ENCODE data around the gene PLD1.

Gene PLD1

DNA sequence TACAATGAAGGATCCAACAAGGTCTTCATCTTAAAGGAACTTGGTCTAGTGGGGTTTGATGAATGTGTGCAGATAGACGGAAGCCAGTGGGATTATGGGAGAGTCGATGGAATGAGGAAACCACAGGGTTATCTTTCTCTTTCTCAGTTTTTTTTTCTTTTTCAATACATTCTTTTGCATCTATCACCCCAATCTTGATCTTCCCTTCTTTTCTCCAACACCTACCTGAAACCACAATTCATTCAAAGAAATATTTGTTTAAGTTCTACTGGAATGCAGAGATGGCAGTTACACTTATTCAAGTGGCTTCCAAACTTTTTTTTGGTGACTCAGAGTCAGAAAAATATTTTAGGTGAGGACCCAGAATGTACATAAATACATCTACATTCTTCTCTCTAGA, 34.6 kb upstream of the PLD1 start:
- DNase-seq = no peak
- Histone ChIP-seq H3K9me3 (no peaks in the 10 kb centered on the region), H3K4me1 (no peaks in the 10 kb centered on the region), H3K36me3 (no peaks in the 10 kb centered on the region), H3K4me3 (ENCODE audit: low read depth, low read length) (no peak overlapping the region), H3K27me3 (no peaks in the 10 kb centered on the region)
- TF ChIP-seq CTCF (IDR thresholded peaks at IDR 0.05; ENCODE audit: low read depth, low read length) = no peak

- no peak for TF ChIP-seq CTCF (IDR thresholded peaks at IDR 0.05; ENCODE audit: low read depth, low read length)
- H3K4me3 ChIP-seq (ENCODE audit: low read depth, low read length) = no peak within 1 kb of the TSS
- H3K4me1 ChIP-seq = no peaks in the 10 kb centered on the region
- DNase-seq = no peak
- no peaks in the 10 kb centered on the region for H3K36me3 ChIP-seq
- no peaks in the 10 kb centered on the region for H3K27me3 ChIP-seq
- H3K9me3 ChIP-seq = no peaks in the 10 kb centered on the region
These were observed 32.7 kb upstream of the PLD1 start, which contains the start of gene TMEM212 for GRCh38 chr3:171842864-171843518. TSS of gene TMEM212 (plus strand) at chr3:171843349. CDS start at chr3:171843384, 35 bp downstream.

DNA sequence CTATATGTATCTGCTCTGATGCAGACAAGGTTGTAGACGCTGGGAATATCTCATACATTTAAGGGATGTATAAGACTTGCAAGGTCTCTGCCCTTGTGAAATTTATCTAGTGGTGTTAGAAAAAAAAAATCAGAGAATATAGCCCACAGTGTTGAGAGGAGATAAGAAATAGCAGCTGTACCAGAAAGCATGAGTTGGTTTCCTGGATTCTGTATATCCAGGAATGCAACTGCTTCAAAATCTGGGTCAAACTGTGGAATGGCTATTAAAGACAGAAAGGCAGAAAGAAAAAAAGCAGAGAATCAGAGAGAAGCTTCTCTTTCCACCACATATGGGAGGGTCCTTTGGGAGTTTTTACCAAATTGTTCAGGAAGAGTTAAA, 31.3 kb upstream of the PLD1 start:
- no peaks in the 10 kb centered on the region for H3K36me3 ChIP-seq

GRCh38 chr3:171840811-171841619, 30.7 kb upstream of the PLD1 start:
- no peaks in the 10 kb centered on the region for H3K36me3 ChIP-seq
- no peaks in the 10 kb centered on the region for H3K4me1 ChIP-seq
- H3K9me3 ChIP-seq = no peaks in the 10 kb centered on the region
- no peak for TF ChIP-seq CTCF (IDR thresholded peaks at IDR 0.05; ENCODE audit: low read depth, low read length)
- no peaks in the 10 kb centered on the region for H3K27me3 ChIP-seq
- no peak for DNase-seq
- no peak overlapping the region for H3K4me3 ChIP-seq (ENCODE audit: low read depth, low read length)

More for the DNA sequence above, 31.3 kb upstream of the PLD1 start:
- Histone ChIP-seq H3K9me3 (no peaks in the 10 kb centered on the region), H3K27me3 (no peaks in the 10 kb centered on the region), H3K4me3 (ENCODE audit: low read depth, low read length) (no peak overlapping the region), H3K4me1 (no peaks in the 10 kb centered on the region)
- no peak for DNase-seq
- no peak for TF ChIP-seq CTCF (IDR thresholded peaks at IDR 0.05; ENCODE audit: low read depth, low read length)

GRCh38 chr3:171840445-171840810, 30.1 kb upstream of the PLD1 start:
- Histone ChIP-seq H3K4me1 (no peaks in the 10 kb centered on the region), H3K4me3 (ENCODE audit: low read depth, low read length) (no peak overlapping the region), H3K27me3 (no peaks in the 10 kb centered on the region), H3K36me3 (no peaks in the 10 kb centered on the region), H3K9me3 (no peaks in the 10 kb centered on the region)
- TF ChIP-seq CTCF (IDR thresholded peaks at IDR 0.05; ENCODE audit: low read depth, low read length) = no peak
- no peak for DNase-seq

DNA sequence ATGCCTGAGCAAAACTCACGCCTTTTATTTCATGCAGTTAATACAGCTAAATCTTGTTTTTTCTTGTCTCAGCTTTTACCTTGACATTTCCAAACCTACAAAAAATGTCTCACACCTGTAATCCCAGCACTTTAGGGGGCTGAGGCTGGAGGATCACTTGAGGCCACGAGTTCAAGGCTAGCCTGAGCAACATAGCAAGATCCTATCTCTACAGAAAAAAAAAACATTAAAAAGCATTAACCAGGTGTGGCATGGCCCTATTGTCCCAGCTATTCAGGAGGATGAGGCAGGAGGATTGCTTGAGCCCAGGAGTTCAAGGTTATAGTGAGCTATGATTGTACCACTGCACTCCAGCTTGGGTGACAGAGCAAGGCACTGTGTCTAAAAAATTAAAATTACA, 29.0 kb upstream of the PLD1 start:
- Histone ChIP-seq H3K27me3 (no peaks in the 10 kb centered on the region), H3K9me3 (no peaks in the 10 kb centered on the region), H3K4me1 (no peaks in the 10 kb centered on the region), H3K4me3 (ENCODE audit: low read depth, low read length) (no peak overlapping the region), H3K36me3 (no peaks in the 10 kb centered on the region)
- no peak for DNase-seq
- TF ChIP-seq CTCF (IDR thresholded peaks at IDR 0.05; ENCODE audit: low read depth, low read length) = no peak

Measured in BE2C (cell line).